T-helper 2 cell treated with Interferon-gamma antibody and Interleukin-4, amounts not matched to agents 5 μg/mL and 100 μg/mL, for 36 hours (primary cell): ENCODE data around the gene KAZN.

ENCODE experiments used
- DNase-seq: peaks from one replicate; pipeline ENCODE4 v3.0.0; 2021; ENCODE audit warnings: low spot score
- H3K27ac Mint-ChIP-seq: one replicate; pipeline ENCODE4 v1.8.0; 2021; ENCODE audit warnings: mild to moderate bottlenecking, mixed read lengths
- H3K27me3 Mint-ChIP-seq: one replicate; pipeline ENCODE4 v1.8.0; 2021; ENCODE audit warnings: low read depth, mixed read lengths
- H3K36me3 Mint-ChIP-seq: one replicate; pipeline ENCODE4 v1.8.0; 2021; ENCODE audit warnings: low read depth, mixed read lengths
- H3K4me1 Mint-ChIP-seq: one replicate; pipeline ENCODE4 v1.8.0; 2021; ENCODE audit warnings: low read depth, mixed read lengths
- H3K4me3 Mint-ChIP-seq: one replicate; pipeline ENCODE4 v1.8.0; 2022; ENCODE audit warnings: mild to moderate bottlenecking, moderate library complexity, mixed read lengths
- H3K9me3 Mint-ChIP-seq: one replicate; pipeline ENCODE4 v1.8.0; 2021; ENCODE audit warnings: mixed read lengths

KAZN gene

DNA sequence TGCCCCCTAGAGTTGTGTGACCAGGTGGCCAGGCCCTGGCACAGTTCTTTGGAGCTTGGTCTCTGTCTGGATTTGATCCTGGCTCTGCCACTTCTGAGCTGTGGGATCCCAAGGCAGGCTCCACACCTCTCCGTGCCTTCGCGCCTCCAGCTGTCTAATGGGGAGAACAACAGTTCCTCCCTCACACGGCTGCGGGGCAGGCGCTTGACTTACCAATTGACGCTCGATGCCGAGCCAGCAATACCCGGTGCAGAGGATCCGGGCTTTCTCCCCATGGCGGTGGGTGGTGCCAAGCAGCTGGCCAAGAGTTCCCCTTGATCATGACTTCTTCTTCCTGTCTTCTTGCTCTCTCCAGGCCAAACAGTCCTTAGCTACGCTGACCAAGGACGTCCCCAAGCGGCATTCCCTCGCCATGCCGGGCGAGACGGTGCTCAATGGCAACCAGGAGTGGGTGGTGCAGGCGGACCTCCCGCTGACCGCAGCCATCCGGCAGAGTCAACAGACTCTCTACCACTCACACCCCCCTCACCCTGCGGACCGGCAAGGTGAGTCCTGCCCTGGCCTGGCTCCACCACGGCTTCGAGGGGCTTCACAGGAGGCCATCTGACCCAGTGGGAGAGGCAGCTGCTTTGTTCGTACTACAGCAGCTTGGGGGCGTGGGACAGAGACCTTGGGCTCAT, 457.4 kb downstream of the KAZN start:
- H3K4me1 Mint-ChIP-seq = no peaks in the 10 kb centered on the region
- H3K36me3 Mint-ChIP-seq = no peaks in the 10 kb centered on the region
- H3K27ac Mint-ChIP-seq = no peak overlapping the region
- no peak overlapping the region for H3K4me3 Mint-ChIP-seq
- no peak for DNase-seq
- no peaks in the 10 kb centered on the region for H3K27me3 Mint-ChIP-seq
- no peaks in the 10 kb centered on the region for H3K9me3 Mint-ChIP-seq

GRCh38 chr1:15056515-15057285, 458.2 kb downstream of the KAZN start:
- Mint-ChIP-seq H3K4me3 (no peak overlapping the region), H3K27me3 (no peaks in the 10 kb centered on the region), H3K36me3 (no peaks in the 10 kb centered on the region), H3K27ac (no peak overlapping the region), H3K4me1 (no peaks in the 10 kb centered on the region), H3K9me3 (no peaks in the 10 kb centered on the region)
- DNase-seq = no peak

DNA sequence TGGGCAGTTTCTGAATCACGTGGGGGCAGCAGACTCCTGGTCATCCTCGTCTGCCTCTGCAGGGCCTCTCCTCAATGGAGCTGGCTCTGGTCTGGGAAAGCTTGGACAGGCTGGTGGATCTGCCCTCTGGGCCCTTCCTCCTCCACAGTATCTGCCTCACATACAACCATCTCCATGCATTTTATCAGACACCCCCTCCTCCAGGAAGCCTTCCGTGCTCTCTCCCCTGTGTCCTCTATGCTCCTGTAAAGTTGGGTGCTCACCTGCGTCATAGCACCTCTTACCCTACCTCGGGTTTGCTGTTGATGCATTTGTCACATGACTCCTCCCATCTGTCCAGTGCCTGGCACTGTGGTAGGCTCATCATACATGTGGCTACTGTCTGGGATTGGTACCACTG, 459.3 kb downstream of the KAZN start:
- H3K4me1 Mint-ChIP-seq = no peaks in the 10 kb centered on the region
- H3K27me3 Mint-ChIP-seq = no peaks in the 10 kb centered on the region
- DNase-seq = no peak
- H3K27ac Mint-ChIP-seq = no peak overlapping the region
- H3K36me3 Mint-ChIP-seq = no peaks in the 10 kb centered on the region
- peaks cover 6% of the 10 kb centered on the region for H3K9me3 Mint-ChIP-seq
- H3K4me3 Mint-ChIP-seq = no peak overlapping the region

DNA sequence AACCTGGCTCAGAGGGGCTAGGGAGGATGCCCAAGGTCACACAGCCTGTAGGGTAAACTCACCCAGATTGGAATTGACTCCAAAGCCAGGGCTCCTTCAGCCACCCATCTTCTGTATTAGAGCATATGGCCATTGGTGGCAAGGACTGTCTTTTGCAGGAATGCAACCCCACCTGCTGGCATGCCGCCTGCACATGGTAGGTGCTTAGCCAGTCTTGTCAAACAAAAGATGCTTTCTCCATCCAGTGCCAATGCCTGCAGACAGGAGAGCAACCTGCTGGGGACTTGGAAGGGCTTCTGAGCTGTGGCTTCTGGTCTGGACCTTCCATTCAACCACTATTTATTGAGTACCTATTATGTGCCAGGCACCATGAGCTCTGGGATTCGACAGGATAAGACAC, 459.8 kb downstream of the KAZN start:
- Mint-ChIP-seq H3K27ac (no peak overlapping the region), H3K36me3 (no peaks in the 10 kb centered on the region), H3K9me3 (peaks cover 6% of the 10 kb centered on the region), H3K4me3 (no peak overlapping the region), H3K27me3 (no peaks in the 10 kb centered on the region), H3K4me1 (no peaks in the 10 kb centered on the region)
- no peak for DNase-seq

DNA sequence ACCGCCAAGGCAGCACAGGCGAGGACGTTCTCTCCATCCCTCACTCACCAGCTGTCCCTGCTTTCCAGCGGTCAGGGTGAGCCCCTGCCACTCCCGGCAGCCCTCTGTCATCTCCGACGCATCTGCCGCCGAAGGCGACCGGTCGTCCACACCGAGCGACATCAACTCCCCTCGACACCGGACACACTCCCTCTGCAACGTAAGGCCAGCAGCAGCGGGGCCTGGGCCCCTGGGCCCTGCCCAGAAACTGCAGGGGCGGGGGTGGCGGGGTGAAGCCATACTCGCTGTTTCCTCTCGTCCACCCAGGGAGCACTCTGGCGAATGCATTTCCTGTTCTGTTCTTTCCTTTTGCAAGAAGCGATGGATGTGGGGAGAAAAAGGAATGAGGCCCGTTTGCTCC, 461.6 kb downstream of the KAZN start:
- H3K27me3 Mint-ChIP-seq = no peaks in the 10 kb centered on the region
- H3K36me3 Mint-ChIP-seq = no peaks in the 10 kb centered on the region
- H3K4me1 Mint-ChIP-seq = no peaks in the 10 kb centered on the region
- no peak overlapping the region for H3K4me3 Mint-ChIP-seq
- H3K9me3 Mint-ChIP-seq = peaks cover 6% of the 10 kb centered on the region
- H3K27ac Mint-ChIP-seq = no peak overlapping the region
- DNase-seq = no peak

DNA sequence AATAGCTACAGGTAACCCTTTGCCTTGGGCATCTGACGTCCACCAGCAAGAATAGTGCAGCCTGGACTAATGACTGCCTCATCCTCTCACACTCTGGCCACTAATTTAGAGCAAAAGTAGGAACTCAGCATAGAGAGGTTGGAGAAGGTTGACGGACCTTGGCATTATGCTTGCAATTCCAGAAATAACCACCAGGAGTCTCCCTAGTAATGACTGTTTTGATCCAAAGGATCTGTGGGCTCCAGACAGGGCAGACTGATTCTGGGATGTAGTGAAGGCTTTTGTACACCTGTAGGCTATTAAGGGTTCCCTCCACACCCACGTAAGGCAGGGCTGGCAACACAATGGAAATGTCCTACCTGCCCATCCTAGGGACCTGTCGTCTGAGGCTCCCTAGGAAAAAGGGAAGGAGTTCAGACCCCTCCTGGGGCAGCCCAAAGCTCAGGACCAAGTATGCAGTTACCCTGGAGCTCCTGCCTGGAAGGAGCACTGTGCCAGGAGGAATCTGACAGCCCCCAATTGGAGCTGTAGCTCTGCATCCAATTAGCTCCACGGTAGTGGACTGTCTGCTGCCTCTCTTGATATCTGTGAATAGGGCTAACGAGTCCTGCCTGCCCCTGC, 464.1 kb downstream of the KAZN start:
- Mint-ChIP-seq H3K9me3 (peaks cover 6% of the 10 kb centered on the region), H3K27me3 (no peaks in the 10 kb centered on the region), H3K36me3 (no peaks in the 10 kb centered on the region), H3K4me3 (no peak overlapping the region), H3K4me1 (no peaks in the 10 kb centered on the region), H3K27ac (no peak overlapping the region)
- no peak for DNase-seq

GRCh38 chr1:15063346-15063745, 464.9 kb downstream of the KAZN start:
- Mint-ChIP-seq H3K4me1 (no peaks in the 10 kb centered on the region), H3K36me3 (no peaks in the 10 kb centered on the region), H3K27me3 (no peaks in the 10 kb centered on the region), H3K9me3 (peaks cover 6% of the 10 kb centered on the region), H3K27ac (no peak overlapping the region), H3K4me3 (no peak overlapping the region)
- no peak for DNase-seq

GRCh38 chr1:15063783-15064182, 465.3 kb downstream of the KAZN start:
- Mint-ChIP-seq H3K36me3 (no peaks in the 10 kb centered on the region), H3K9me3 (peaks cover 6% of the 10 kb centered on the region), H3K4me3 (no peak overlapping the region), H3K27me3 (no peaks in the 10 kb centered on the region), H3K4me1 (no peaks in the 10 kb centered on the region), H3K27ac (no peak overlapping the region)
- DNase-seq = no peak

DNA sequence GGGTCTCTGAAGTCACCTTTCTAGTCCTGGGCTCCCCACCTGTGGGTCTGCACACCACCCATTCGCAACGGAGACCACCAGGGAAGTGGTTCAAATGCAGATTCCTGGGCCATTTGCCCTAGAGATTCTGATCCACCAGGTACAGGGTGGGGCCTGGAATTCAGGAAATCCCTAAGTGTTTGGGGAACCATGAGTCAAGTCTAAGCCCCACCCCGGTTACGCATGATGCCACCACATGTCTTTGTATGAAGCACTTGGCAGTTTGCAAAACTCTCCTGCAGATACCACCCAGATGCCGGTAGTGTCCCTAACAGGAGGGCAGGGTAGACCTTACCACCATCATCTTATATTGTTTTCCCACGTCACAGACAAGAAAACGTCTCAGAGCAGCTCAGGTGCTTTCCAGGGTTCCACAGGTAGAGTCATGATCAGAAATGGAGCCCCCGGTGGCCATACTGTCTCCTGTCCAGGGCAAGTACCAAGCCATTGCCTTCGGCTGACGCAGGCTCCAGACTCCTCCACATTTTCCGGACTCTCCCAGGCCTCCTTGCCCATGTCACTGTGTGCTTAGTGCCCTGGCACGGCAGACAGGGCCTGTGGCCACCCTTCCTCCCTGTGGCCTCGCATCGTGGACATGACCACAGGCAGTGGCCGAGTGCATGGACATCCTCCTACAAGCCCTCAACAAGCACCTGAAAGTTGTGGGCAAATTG, 465.9 kb downstream of the KAZN start:
- no peaks in the 10 kb centered on the region for H3K27me3 Mint-ChIP-seq
- H3K36me3 Mint-ChIP-seq = no peaks in the 10 kb centered on the region
- DNase-seq = no peak
- peaks cover 6% of the 10 kb centered on the region for H3K9me3 Mint-ChIP-seq
- no peak overlapping the region for H3K4me3 Mint-ChIP-seq
- no peaks in the 10 kb centered on the region for H3K4me1 Mint-ChIP-seq
- no peak overlapping the region for H3K27ac Mint-ChIP-seq

DNA sequence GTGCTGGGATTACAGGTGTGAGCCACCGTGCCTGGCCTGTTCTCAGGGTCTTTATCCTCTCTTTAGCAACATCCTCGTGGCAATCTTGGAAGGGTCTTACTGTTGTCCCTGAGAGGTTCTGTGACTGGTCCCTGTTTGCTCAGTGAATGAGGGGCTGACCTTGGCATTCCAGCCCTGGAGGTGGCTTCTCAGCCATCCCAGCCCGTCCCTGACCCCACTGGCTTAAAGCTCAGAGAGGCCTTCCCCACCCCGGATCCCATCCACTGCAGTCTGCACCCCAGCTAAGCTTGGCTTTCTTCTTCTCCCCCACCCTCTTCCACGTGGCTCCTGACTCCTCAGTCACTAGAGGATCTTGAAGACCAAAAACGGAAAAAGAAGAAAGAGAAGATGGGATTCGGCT, 466.8 kb downstream of the KAZN start:
- Mint-ChIP-seq H3K27ac (no peak overlapping the region), H3K9me3 (peaks cover 6% of the 10 kb centered on the region), H3K27me3 (no peaks in the 10 kb centered on the region), H3K4me3 (no peak overlapping the region), H3K4me1 (no peaks in the 10 kb centered on the region), H3K36me3 (no peaks in the 10 kb centered on the region)
- DNase-seq = no peak

DNA sequence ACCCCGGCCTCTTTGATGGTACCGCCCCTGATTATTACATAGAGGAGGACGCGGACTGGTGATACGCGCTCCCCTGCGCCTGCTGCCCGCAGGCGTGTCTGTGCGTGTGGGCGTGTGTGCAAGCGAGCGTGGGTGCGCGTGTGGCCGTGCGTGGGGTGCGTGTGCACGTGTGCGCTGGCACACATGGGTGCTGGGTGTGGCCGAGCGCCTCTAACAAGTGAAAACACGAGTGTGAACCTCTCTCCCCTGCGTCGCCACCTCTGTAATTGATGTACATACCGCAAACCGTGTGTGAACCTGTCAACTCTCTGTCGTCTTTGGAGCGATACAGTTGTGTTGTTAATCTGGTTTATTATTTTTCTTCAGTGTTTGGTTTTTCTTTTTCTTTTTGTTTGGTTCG, 467.3 kb downstream of the KAZN start:
- DNase-seq = no peak
- Mint-ChIP-seq H3K4me3 (no peak overlapping the region), H3K4me1 (no peaks in the 10 kb centered on the region), H3K9me3 (peaks cover 6% of the 10 kb centered on the region), H3K27ac (no peak overlapping the region), H3K36me3 (no peaks in the 10 kb centered on the region), H3K27me3 (no peaks in the 10 kb centered on the region)

DNA sequence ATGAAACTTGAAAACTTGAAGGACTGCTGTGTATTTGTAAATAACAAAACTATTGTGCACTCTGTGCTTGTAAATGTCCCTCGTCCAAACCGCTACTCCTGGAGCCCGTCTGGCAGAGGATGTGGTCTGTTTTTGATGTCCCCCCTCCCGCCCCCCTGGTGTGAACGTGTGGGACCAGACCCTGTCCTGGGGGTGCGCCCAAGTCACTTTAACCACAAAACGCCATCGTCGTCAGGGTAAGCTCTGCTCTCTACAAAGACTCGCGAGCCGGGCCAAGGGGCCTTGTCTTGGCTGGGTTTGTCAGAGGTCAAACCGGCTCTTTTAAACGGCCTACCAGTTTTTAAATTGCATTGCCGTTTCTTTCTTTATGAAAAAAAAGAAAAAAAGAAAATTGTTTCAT, 467.7 kb downstream of the KAZN start:
- Mint-ChIP-seq H3K36me3 (no peaks in the 10 kb centered on the region), H3K4me3 (no peak overlapping the region), H3K27ac (no peak overlapping the region), H3K27me3 (no peaks in the 10 kb centered on the region), H3K4me1 (no peaks in the 10 kb centered on the region), H3K9me3 (peaks cover 6% of the 10 kb centered on the region)
- no peak for DNase-seq

DNA sequence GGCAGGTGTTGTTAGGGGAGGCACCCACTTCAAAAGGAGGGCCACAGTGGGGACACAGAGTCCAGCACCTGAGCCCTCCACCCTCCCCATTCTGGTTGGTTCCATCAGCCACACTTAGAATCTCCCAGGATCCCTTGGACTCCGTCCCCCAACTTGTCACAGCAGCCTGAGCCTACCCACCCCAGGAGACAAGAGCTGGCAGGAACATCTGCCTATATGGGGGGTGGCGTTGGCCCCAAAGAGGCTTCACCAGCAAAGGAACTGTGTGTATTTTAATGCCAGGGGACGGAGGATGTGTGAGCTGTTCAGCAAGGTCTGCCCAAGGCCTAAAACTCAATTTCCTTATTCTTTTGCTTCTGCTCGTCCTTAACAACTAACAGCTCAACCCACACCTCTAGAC, 468.7 kb downstream of the KAZN start:
- H3K4me3 Mint-ChIP-seq = no peak overlapping the region
- H3K36me3 Mint-ChIP-seq = no peaks in the 10 kb centered on the region
- H3K27me3 Mint-ChIP-seq = no peaks in the 10 kb centered on the region

DNA sequence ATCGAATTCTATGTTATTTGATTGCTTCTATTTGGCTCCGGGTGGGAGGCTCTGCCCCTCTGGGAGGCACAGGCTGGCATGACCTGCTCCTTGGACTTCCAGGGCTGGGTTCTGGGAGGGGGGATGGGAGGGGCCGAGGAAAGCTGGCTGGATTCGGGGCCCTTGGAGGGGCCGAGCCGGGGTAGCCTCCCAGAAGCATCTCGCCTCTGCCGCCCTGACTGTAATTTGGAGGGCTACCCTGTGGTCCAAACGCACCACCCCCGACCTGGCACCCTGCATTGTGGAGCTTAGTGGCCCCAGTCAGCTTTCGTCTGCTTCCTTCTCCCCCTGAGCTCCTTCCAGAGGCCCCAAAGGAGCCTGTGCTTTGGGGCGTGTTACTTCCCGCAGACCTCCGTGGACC, 469.7 kb downstream of the KAZN start:
- H3K27ac Mint-ChIP-seq = no peak overlapping the region
- no peak overlapping the region for H3K4me3 Mint-ChIP-seq
- no peaks in the 10 kb centered on the region for H3K27me3 Mint-ChIP-seq
- no peak for DNase-seq
- H3K36me3 Mint-ChIP-seq = no peaks in the 10 kb centered on the region
- no peaks in the 10 kb centered on the region for H3K4me1 Mint-ChIP-seq
- H3K9me3 Mint-ChIP-seq = no peaks in the 10 kb centered on the region

More for the DNA sequence above, 468.7 kb downstream of the KAZN start:
- DNase-seq = no peak
- Mint-ChIP-seq H3K9me3 (peaks cover 4% of the 10 kb centered on the region), H3K4me1 (no peaks in the 10 kb centered on the region), H3K27ac (no peak overlapping the region)
